Lower leg skin (tissue), 4 donors: ENCODE data around the gene ANKMY2. TPM values are rescaled to one million over a fixed set of nuclear protein-coding genes. Genes with fewer than 3 reads are reported as not detected.

Source experiments
- DNase-seq, 2 donors: peaks; one replicate each; pipeline ENCODE4 v3.0.0-alpha.2; 2019; ENCODE audit warnings: low spot score in 2 of 2
- H3K4me3 ChIP-seq: fragments of 200-600 bp; sonication (generic); 2 replicates; pipeline ENCODE4 v1.5.1; 2017; ENCODE audit warnings: mild to moderate bottlenecking, low read depth; ENCODE audit not compliant: poor library complexity, severe bottlenecking
- POLR2A ChIP-seq, 2 donors: fragments of 450-650 bp; IDR thresholded peaks; one replicate each; pipeline ENCODE4 v1.6.1; 2016 to 2017; ENCODE audit warnings: antibody characterized with exemption in 2 of 2, mild to moderate bottlenecking in 1 of 2, moderate library complexity in 1 of 2
- WGBS, 2 donors: methylation state at CpG; one replicate each; pipeline ENCODE4 v1.1.5; 2018; 5-methylcytosine and 5-hydroxymethylcytosine counted together
- intact Hi-C: fragments of 100-400 bp; cut with DNase I; formaldehyde crosslinking; loops from one replicate; pipeline ENCODE4 v1.15.0; 2023; ENCODE audit warnings: low total_unique reads
- total RNA-seq, 4 donors: library from RNA; depleted of rRNA; stranded (reverse); fragments of >200 nt; gene quantifications; one replicate each; pipeline ENCODE4 v1.1.0, GENCODE V29; 2016
- TF ChIP-seq, protein P1 (sequence below), 3 donors: fragments of 450-650 bp; IDR thresholded peaks; one replicate each; pipeline ENCODE4 v1.5.1; 2016; ENCODE audit warnings: antibody characterized with exemption in 3 of 3, mild to moderate bottlenecking in 3 of 3, moderate library complexity in 2 of 3

ANKMY2 gene
- total RNA-seq: 10 to 100 TPM in 2 of 4 donors, 1 to 10 TPM in 2; 5.5 to 14.5 (median 9.9) TPM

DNA sequence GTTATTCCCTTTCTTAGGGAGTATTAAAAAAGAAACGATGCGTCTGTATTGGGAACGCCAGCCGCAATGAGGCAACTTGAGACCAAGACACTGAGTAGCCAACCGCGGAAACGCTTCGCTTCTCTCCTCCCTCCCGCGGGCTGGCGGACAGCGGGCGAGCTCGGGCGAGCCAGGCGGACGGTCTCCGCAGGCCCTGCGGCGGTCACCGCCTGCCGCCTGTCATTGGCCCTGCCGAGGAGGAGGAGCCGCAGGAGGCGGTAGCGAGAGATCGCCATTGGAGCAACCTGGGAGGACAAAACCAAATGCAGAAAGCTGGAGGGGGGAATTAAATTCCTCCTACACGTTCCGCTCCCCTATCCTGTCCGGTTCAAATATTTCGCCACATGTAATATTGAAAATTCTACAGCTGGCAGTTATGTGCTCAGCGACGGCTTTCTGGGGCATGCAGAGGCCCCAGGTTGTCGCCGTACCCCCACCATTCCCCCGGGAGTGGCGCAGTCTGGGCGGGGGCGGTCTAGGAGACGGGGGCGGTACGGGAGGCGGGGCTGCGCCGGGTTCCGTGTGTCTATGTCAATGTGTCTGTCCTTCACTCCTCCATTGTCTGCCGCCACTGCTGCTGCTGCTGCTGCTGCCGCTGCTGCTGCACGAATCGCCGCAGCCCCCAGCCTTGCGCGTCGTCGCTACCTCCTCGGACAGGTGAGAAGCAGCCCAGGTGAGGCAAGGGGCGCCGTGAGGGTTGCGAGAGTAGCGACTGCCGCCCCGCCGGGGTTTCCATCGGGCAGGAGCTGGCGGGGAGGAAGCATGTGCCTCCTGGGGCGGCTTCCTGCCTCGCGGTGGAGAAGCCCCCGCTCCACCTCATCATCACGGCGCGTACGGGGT, at the start of gene ANKMY2, which contains the start of gene BZW2:
TSS of gene ANKMY2 (minus strand) at position 162 of the 879 bp plus-strand sequence. CDS start 181 bp downstream, outside the sequence.
TSS of gene BZW2 (plus strand) at position 589 of the 879 bp plus-strand sequence. CDS start 19,263 bp downstream, outside the sequence.
- WGBS, 2 donors: 0% methylated on average over 43 to 68 of the region's 73 CpGs

DNA sequence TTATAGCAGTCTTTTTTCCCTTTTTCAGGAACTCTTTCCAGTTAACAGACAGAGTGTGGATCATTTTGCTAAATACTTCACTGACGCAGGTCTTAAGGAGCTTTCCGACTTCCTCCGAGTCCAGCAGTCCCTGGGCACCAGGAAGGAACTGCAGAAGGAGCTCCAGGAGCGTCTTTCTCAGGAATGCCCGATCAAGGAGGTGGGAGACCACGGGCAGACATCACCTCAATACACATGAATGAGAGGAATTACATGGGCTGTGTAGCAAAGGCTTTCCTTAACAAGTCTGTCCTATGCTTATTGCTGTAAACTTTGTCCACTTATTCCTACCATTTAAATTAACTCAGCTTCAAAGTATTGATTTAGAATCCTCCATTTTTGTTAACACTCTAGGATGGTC, 49.3 kb upstream of the ANKMY2 start:
- TF ChIP-seq, protein P1, sequence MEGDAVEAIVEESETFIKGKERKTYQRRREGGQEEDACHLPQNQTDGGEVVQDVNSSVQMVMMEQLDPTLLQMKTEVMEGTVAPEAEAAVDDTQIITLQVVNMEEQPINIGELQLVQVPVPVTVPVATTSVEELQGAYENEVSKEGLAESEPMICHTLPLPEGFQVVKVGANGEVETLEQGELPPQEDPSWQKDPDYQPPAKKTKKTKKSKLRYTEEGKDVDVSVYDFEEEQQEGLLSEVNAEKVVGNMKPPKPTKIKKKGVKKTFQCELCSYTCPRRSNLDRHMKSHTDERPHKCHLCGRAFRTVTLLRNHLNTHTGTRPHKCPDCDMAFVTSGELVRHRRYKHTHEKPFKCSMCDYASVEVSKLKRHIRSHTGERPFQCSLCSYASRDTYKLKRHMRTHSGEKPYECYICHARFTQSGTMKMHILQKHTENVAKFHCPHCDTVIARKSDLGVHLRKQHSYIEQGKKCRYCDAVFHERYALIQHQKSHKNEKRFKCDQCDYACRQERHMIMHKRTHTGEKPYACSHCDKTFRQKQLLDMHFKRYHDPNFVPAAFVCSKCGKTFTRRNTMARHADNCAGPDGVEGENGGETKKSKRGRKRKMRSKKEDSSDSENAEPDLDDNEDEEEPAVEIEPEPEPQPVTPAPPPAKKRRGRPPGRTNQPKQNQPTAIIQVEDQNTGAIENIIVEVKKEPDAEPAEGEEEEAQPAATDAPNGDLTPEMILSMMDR (IDR thresholded peaks at IDR 0.05): no peak
- no peak for TF ChIP-seq POLR2A (IDR thresholded peaks at IDR 0.05)
- intact Hi-C loops: loop anchor here (10.0 kb wide), 1 partner anchor 220 kb away; no protein-coding TSS in a partner anchor
- WGBS, 2 donors: 86 to 92% methylated on average over 6 of the region's 6 CpGs
- DNase-seq: no peak
- no peak overlapping the region for H3K4me3 ChIP-seq

More for the DNA sequence above, at the start of gene ANKMY2, which contains the start of gene BZW2:
- peak in 1 of 2 donors; percentile 87 for TF ChIP-seq POLR2A (IDR thresholded peaks at IDR 0.05)
- TF ChIP-seq, protein P1 (IDR thresholded peaks at IDR 0.05): no peak
- intact Hi-C loops: no loop called here
- DNase-seq: peak; percentile 94 to 98
- H3K4me3 ChIP-seq: peak within 1 kb of the TSS; percentile 98

DNA sequence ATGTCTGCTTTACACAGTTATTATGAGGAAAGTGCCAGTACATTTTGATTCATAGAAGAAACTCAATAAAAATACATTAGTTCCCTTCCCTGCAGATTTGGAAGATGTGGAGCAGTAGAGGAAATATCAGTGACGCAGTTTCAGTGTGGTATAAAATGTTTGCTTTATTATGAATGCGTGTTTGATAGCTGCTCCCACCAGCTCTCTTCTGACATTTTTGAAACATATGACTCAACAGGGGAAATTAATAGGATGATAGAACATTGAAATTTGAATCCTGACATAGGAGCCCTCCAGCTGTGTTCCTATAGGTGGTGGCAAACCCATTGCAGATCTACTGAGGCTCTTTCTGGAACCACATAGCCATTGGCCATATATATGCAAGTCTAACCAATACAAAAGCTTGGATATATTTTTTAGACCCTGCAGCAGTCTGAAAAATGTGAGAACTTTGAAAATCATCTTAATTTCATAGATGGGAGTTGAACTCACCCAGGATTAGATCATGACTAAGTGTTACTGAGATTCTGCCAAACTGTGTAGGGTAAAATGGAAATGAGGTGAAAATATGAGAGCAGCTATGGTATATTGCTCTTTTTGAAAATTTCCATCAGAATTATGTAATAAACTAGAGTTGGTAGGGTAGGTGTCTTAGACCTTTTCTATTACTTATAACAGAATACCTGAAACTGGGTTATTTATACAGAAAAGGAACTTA, 48.2 kb upstream of the ANKMY2 start:
- 95 to 99% methylated on average over 2 of the region's 2 CpGs for WGBS, 2 donors
- TF ChIP-seq POLR2A (IDR thresholded peaks at IDR 0.05): no peak
- TF ChIP-seq, protein P1 (IDR thresholded peaks at IDR 0.05): no peak

DNA sequence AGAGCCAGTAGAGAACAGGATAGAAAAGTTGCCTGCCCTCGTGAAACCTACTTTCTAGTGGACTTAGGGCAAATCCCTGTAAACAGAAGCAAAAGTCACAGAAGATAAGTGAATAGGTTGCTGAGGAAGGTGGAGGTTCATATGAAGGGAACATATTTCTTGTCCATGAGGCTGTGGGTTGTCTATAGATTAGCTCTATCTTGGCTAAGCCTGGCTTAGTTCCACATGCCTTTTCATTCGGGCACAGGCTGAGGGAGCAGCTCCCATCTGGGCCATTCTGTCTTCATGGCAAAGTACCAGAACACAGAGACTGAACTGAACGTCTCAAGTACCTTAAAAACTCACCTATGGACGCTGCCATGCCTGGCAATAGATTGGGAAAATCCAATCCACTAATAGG, 45.7 kb upstream of the ANKMY2 start:
- intact Hi-C loops: loop anchor here (10.0 kb wide), 1 partner anchor 224 kb away; no protein-coding TSS in a partner anchor
- WGBS, 2 donors: 87 to 91% methylated on average over 4 of the region's 4 CpGs

More for the DNA sequence above, 48.2 kb upstream of the ANKMY2 start:
- H3K4me3 ChIP-seq: no peak overlapping the region
- no peak for DNase-seq
- intact Hi-C loops: loop anchor here (10.0 kb wide), 1 partner anchor 221 kb away; no protein-coding TSS in a partner anchor

DNA sequence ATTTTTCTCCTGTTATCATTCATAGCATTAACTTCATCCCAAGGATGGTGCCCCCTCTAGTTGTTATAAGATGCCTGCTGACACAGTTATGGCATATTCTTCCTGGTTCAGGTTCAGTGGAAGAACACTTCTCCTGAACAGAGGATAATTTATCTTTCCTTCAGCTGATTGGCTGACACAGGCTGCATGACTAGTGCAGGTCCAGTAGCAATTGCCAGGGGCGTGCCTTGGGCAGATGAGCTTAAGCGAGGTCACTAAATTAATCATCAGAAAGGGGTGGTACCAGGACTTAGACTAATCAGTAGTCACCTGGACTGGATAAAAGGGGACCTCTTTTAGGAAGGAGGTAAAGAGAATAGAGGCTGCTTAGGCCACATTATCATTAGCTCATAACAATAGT, 42.7 kb upstream of the ANKMY2 start:
- H3K4me3 ChIP-seq: no peak overlapping the region
- intact Hi-C loops: no loop called here
- no peak for TF ChIP-seq POLR2A (IDR thresholded peaks at IDR 0.05)
- TF ChIP-seq, protein P1 (IDR thresholded peaks at IDR 0.05): no peak
- DNase-seq: no peak
- WGBS, 2 donors: 81 to 91% methylated on average over 2 of the region's 2 CpGs

More for the DNA sequence above, 45.7 kb upstream of the ANKMY2 start:
- H3K4me3 ChIP-seq: no peak overlapping the region
- no peak for DNase-seq
- TF ChIP-seq, protein P1 (IDR thresholded peaks at IDR 0.05): no peak
- no peak for TF ChIP-seq POLR2A (IDR thresholded peaks at IDR 0.05)
